Activated T-helper 1 cell treated with anti-CD3 and anti-CD28 coated beads, Interleukin-12 subunit alpha, Interleukin-12 subunit beta, Interleukin-2, Interleukin-4 antibody, amounts not matched to agents 30 ng/mL and 10 ng/mL and 1 ng/mL, durations not matched to agents 14 hours and 24 hours and 36 hours (primary cell): ENCODE data around the gene TMEM239. TPM values are rescaled to one million over a fixed set of nuclear protein-coding genes. Genes with fewer than 3 reads are reported as not detected.
"Not testable (repeated sequence)": the region's sequence is repeated elsewhere in the genome, so short reads cannot be mapped to it uniquely, and the experiment has no call there.

ENCODE experiments used
- DNase-seq: peaks from one replicate; pipeline ENCODE4 v3.0.0; 2021; ENCODE audit warnings: low spot score
- H3K27ac Mint-ChIP-seq: one replicate; pipeline ENCODE4 v1.8.0; 2021; ENCODE audit warnings: mild to moderate bottlenecking, mixed read lengths
- H3K27me3 Mint-ChIP-seq: one replicate; pipeline ENCODE4 v1.8.0; 2022; ENCODE audit warnings: mild to moderate bottlenecking, moderate library complexity, mixed read lengths; ENCODE audit not compliant: insufficient read depth
- H3K36me3 Mint-ChIP-seq: one replicate; pipeline ENCODE4 v1.8.0; 2021; ENCODE audit warnings: low read depth, mixed read lengths
- H3K4me1 Mint-ChIP-seq: one replicate; pipeline ENCODE4 v1.8.0; 2021; ENCODE audit warnings: low read depth, mixed read lengths
- H3K4me3 Mint-ChIP-seq: one replicate; pipeline ENCODE4 v1.8.0; 2021; ENCODE audit warnings: mild to moderate bottlenecking, moderate library complexity, mixed read lengths
- H3K9me3 Mint-ChIP-seq: one replicate; pipeline ENCODE4 v1.8.0; 2021; ENCODE audit warnings: mixed read lengths
- intact Hi-C: fragments of 100-400 bp; cut with micrococcal nuclease; formaldehyde crosslinking; loops from one replicate; pipeline ENCODE4 v1.15.1; 2024
- total RNA-seq: library from RNA; stranded (reverse); gene quantifications from 2 replicates; pipeline ENCODE4 v1.2.3, GENCODE V29; 2022

Gene TMEM239
- total RNA-seq, 1 donor from 2014 or later, result not detected

DNA sequence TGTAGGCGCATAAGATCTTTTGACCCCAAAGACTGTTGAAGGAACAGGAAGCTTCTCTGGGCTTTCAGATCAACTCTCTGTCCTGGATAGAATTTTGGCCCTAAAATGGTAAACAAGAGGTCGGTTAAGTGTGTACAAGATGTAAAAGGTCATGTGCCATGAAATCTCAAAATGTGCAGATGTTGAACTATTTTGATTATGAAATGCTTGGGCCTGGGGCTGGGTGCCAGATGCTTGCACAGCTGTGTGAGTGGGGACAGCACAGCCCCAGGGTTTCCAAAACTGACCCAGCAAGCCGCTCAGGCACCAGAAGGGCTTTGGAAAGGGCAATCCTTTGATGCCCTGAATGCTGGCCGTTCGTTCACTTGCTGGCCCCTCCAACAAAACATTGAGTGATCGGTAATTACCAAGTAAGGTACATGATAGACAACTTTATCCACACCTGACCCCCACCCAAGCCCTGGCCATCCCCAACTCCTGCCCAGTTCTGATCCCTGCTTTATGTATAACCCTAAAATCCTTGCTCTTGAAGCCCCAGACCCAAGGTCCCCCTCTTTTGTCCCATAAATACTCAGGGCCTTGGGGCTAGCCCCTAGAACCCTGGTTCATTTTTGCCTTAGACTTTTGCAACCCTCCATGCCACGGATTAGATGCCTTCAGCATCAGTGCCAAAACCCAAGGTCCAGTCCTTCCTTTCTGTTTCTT lies 1.9 kb downstream of the TMEM239 start:
- no peaks in the 10 kb centered on the region for H3K36me3 Mint-ChIP-seq
- intact Hi-C loops, result no loop called here
- H3K9me3 Mint-ChIP-seq, result peaks cover 5% of the 10 kb centered on the region
- peaks cover 41% of the 10 kb centered on the region for H3K27me3 Mint-ChIP-seq
- no peak overlapping the region for H3K4me3 Mint-ChIP-seq
- H3K27ac Mint-ChIP-seq, result no peak overlapping the region
- no peak for DNase-seq
- H3K4me1 Mint-ChIP-seq, result peaks cover 24% of the 10 kb centered on the region

DNA sequence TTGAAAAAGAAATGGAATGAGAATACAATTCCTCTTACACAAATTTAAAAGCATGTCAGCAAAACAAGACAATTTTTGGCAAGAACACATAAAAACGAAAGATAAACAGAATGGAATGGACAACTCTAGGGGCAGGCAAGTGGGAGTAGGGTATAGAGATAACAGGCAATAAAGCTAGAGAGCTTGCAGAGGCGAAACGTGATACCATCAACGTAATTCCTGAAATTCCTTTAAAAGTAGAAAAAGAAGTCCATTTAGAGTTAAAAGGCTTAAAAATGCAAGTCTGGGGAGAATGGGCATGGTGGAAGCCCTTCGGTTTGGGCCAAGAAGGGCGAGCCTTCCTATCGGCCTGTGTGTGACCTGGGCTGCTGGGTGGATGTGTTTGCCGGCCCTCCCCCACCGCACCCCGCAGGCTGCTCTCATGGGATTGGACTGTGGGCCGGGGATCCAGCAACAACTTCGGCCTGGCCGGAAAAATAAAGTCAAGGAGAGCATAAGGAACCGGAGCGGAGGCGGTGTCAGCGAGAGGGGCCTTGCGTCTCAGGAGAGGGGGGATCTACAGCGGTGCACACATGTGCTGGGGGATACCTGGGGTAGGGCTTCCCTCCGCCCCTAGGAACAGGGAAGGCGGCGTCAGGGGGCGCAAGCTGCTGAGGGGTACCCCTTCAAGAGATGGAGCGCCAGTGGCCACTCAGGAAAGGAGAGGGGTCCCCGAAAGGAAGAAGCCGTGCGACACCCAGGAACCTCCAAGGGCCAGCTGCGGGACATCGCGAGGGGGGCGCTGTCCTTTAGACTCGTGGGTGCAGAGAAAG lies 4.1 kb downstream of the TMEM239 start:
- Mint-ChIP-seq H3K9me3 (no peaks in the 10 kb centered on the region), H3K4me1 (peaks cover 24% of the 10 kb centered on the region)

DNA sequence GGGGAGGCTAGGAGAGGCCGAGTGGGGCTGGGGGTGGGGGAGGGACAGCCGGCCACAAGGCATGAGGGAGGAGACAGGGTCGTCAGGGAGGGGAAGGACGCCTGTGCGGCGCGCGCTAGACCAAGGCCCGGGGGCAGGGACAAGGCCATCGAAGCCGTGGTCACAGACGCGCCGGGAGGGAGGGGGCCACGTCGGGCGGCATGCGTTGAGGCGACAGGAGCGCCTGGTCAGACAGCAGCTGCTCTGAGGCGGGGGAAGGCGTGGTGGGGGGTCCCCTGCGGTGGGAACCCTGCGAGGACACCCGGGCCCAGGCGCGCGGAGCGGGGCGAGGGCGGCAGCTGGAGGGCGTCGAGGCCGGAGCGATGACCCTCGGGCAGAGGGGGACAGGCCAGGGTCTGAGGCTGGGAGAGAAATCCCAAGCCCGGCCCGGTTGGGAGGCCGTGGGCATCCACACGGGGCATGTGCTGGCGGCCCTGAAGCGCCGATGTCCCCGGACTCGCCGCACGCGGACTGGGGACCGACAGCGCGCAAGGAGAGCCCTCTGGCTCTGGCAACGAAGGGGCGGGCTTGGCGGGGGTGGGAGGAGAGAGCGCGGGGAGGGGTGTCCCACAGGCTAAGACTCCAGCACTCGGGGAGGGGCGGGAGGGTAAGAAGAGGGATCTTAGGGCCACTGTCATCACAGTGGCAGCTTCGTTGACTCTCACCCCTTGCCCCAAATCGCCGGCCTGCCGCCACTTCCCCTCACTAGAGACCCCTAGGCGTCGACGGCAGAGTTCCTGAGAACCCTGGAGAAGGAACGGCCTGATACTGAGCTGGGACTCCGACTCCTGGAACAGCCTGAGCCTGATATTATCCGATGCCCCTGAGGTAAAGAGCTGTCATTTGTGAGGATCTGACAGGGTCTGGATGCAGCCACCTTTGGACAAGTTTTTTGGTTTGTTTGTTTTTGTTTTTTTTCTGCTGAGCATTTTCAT lies 5.0 kb downstream of the TMEM239 start:
- H3K36me3 Mint-ChIP-seq, result no peaks in the 10 kb centered on the region
- H3K4me3 Mint-ChIP-seq, result peak overlapping the region; percentile 61
- no peaks in the 10 kb centered on the region for H3K9me3 Mint-ChIP-seq
- peaks cover 35% of the 10 kb centered on the region for H3K27me3 Mint-ChIP-seq
- H3K4me1 Mint-ChIP-seq, result peaks cover 31% of the 10 kb centered on the region
- no peak overlapping the region for H3K27ac Mint-ChIP-seq
- intact Hi-C loops, result no loop called here
- no peak for DNase-seq

More for the DNA sequence above, 4.1 kb downstream of the TMEM239 start:
- Mint-ChIP-seq H3K4me3 (peak overlapping the region; percentile 2), H3K27me3 (peaks cover 35% of the 10 kb centered on the region), H3K36me3 (no peaks in the 10 kb centered on the region), H3K27ac (no peak overlapping the region)
- no peak for DNase-seq
- intact Hi-C loops, result no loop called here

DNA sequence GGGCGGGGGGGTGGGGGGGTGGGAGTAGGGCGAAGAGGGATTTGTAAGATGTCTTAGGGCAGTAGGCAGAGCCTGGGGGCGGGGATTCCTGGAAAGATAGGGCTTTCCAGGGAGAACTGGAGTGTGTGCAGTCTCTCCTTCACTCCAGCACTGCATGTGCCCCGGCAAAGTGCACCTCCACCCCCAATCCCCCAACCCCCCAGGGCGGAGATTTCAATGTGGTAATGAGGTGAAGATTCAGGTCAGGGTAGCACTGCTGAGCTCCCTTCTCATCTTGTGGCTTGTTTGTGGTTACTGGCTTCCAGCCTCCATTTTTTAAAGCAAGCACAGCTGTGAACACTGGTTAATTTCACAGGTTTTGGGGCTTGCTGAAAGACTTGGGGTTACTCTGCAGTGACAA lies 5.9 kb downstream of the TMEM239 start:
- H3K36me3 Mint-ChIP-seq, result no peaks in the 10 kb centered on the region
- H3K4me3 Mint-ChIP-seq, result peak overlapping the region; percentile 26
- H3K9me3 Mint-ChIP-seq, result no peaks in the 10 kb centered on the region
- intact Hi-C loops, result no loop called here
- peak; percentile 62 for DNase-seq
- peaks cover 40% of the 10 kb centered on the region for H3K4me1 Mint-ChIP-seq
- no peak overlapping the region for H3K27ac Mint-ChIP-seq
- H3K27me3 Mint-ChIP-seq, result peaks cover 42% of the 10 kb centered on the region

DNA sequence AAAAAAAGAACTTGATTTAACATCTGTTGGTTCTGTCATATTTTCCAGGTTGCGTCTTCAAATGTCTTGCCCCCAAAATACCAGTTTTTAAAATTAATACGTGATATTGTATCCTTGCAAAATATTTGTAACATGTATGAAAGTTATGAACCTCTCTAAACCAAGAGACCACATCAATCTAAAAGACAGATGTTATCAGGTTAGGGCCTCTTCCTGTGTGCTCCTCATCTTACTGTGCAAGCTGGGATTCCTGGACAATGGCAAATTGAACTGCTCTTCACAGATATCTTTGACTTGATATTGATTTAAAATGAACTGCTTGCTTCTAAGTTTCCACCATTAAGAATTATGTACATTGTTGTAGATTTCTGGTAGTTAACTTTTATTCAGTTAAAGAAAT lies 9.6 kb downstream of the TMEM239 start:
- intact Hi-C loops, result no loop called here
- Mint-ChIP-seq H3K4me3 (peak overlapping the region; percentile 29), H3K9me3 (no peaks in the 10 kb centered on the region), H3K4me1 (peaks cover 28% of the 10 kb centered on the region), H3K27ac (peak overlapping the region; percentile 62), H3K27me3 (peaks cover 43% of the 10 kb centered on the region), H3K36me3 (no peaks in the 10 kb centered on the region)
- no peak for DNase-seq

DNA sequence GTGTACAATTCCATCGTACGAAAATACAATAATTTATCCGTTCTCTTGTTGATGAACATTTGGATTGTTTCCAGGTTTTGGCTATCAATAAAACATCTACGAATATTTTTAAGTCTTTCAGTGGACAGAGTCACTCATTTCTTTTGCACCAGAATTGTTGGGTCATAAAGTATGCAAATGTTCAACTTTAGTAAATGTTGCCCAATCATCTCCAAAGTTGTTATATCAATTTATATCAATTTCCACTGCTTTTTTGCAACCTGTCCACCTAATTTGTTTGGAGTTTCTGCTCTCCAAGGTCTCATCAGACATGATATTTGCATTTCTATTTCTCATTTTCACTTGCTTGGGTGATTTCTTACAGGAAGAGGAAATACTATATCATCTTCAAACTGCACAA lies 10.5 kb downstream of the TMEM239 start:
- DNase-seq, result no peak
- H3K9me3 Mint-ChIP-seq, result no peaks in the 10 kb centered on the region
- H3K27me3 Mint-ChIP-seq, result peaks cover 42% of the 10 kb centered on the region
- no peaks in the 10 kb centered on the region for H3K36me3 Mint-ChIP-seq
- peaks cover 26% of the 10 kb centered on the region for H3K4me1 Mint-ChIP-seq
- peak overlapping the region; percentile 37 for H3K4me3 Mint-ChIP-seq
- H3K27ac Mint-ChIP-seq, result no peak overlapping the region
- intact Hi-C loops, result no loop called here

DNA sequence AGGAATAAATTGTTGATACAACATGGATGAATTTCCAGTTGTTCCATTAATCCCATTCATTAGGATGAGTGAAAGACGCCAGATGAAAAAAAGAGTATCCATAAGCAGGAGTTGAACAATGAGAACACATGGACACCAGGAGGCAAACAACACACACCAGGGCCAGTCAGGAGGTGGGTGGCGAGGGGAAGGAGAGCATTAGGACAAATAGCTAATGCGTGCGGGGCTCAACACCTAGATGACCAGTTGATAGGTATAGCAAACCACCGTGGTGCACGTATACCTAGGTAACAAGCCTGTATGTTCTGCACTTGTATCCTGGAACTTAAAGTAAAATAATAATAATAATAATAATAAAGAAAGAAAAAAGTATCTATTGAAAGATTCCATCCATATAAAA lies 13.2 kb downstream of the TMEM239 start:
- Mint-ChIP-seq H3K9me3 (no peaks in the 10 kb centered on the region), H3K4me1 (peaks cover 26% of the 10 kb centered on the region), H3K27me3 (peaks cover 36% of the 10 kb centered on the region), H3K4me3 (no peak overlapping the region), H3K27ac (no peak overlapping the region), H3K36me3 (no peaks in the 10 kb centered on the region)
- no peak for DNase-seq
- intact Hi-C loops, result no loop called here

DNA sequence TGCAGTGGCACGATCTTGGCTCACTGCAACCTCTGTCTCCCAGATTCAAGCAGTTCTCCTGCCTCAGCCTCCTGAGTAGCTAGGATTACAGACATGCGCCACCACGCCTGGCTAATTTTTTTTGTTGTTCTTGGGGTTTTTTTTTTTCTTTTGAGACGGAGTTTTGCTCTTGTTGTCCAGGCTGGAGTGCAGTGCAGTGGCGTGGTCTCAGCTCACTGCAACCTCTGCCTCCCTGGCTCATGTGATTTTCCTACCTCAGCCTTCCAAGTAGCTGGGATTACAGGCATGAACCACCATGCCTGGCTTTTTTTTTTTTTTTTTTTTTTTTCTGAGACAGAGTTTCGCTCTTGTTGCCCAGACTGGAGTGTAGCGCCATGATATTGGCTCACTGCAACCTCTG lies 15.0 kb downstream of the TMEM239 start:
- peaks cover 19% of the 10 kb centered on the region for H3K4me1 Mint-ChIP-seq
- H3K36me3 Mint-ChIP-seq, H3K4me3 Mint-ChIP-seq, H3K9me3 Mint-ChIP-seq, DNase-seq, H3K27ac Mint-ChIP-seq: not testable (repeated sequence)
- peaks cover 36% of the 10 kb centered on the region for H3K27me3 Mint-ChIP-seq
- intact Hi-C loops, result loop anchor here (5.0 kb wide), 1 partner anchor 41 kb away; the partner anchor contains the start of gene PTPRA

DNA sequence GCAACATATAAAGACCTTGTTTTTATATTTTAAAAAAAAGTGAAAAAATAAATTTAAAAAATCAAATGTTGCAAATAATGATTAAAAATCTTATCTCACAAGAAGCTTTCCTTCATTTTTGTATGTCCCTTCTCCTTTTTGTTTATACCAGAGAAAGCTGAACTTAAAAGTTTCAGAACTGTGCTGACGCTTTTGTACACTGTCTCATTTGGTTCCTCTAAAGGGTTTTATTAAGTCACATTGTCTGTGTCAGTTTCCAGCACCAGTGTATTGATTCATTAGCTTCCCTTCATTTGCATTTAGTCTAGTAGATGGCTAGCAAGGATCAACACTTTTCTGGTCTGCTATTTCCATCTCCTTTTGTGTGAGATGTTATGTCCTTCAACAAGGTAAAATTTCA lies 17.6 kb downstream of the TMEM239 start:
- no peak overlapping the region for H3K27ac Mint-ChIP-seq
- H3K9me3 Mint-ChIP-seq, result no peaks in the 10 kb centered on the region
- peaks cover 7% of the 10 kb centered on the region for H3K4me1 Mint-ChIP-seq
- intact Hi-C loops, result loop anchor here (5.0 kb wide), 1 partner anchor 39 kb away; the partner anchor contains the start of gene PTPRA
- H3K4me3 Mint-ChIP-seq, result no peak overlapping the region
- DNase-seq, result no peak
- peaks cover 13% of the 10 kb centered on the region for H3K27me3 Mint-ChIP-seq
- peaks cover 14% of the 10 kb centered on the region for H3K36me3 Mint-ChIP-seq

DNA sequence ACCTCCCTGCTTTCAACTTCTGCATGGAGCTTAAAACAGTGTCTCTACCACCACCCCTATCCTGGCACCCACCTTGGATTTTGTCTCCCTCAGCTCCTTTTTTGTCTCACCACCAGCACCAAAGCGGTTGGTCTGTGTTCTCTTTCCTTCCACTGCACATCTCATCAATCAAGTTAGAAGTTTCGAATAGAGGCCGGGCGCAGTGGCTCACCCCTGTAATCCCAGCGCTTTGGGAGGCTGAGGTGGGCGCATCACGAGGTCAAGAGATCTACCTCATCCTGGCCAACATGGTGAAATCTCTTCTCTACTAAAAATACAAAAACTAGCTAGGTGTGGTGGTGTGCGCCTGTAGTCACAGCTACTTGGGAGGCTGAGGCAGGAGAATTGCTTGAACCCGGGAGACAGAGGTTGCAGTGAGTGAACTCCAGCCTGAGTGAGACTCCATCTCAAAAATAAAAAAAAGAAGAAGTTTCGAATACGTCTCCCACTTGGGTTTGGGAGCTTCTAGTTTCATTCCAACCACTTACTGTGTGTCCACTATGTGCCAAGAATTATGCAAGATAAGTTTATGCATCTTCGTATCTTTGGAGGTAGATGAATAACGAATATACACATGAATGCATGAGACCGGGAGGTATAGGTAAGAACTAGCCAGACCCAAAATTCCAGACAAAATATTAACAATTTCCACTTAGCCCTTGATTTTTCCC lies 18.4 kb downstream of the TMEM239 start:
- Mint-ChIP-seq H3K27me3 (peaks cover 8% of the 10 kb centered on the region), H3K4me3 (no peak overlapping the region), H3K36me3 (peaks cover 16% of the 10 kb centered on the region), H3K4me1 (peaks cover 13% of the 10 kb centered on the region), H3K27ac (no peak overlapping the region), H3K9me3 (no peaks in the 10 kb centered on the region)
- DNase-seq, result no peak
- intact Hi-C loops, result loop anchor here (5.0 kb wide), 1 partner anchor 38 kb away; the partner anchor contains the start of gene PTPRA

DNA sequence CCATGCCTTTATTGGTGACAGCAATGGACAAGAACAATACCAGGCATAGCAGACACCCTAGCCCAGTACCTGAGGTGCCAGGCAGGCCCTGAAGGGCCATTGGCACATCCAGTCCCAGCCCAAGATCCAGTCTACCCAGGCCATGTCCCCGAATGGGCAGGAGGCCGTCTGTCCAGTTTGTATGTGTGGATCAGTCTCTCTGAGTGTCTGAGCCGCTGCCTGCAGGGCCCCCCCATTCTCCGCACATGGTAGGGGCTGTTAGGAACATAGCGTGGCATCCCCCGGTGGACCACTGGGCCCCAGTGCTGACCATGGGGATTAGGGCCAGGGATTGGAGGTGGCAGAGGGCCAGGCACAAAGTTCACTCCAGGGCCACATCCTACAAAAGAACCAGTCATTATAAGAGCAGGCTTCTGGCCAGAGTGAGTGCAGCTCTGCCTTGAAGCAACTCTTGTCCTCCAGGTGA lies 19.2 kb downstream of the TMEM239 start:
- Mint-ChIP-seq H3K4me1 (peaks cover 15% of the 10 kb centered on the region), H3K27me3 (peaks cover 3% of the 10 kb centered on the region), H3K27ac (no peak overlapping the region), H3K4me3 (no peak overlapping the region), H3K36me3 (peaks cover 16% of the 10 kb centered on the region), H3K9me3 (no peaks in the 10 kb centered on the region)
- DNase-seq, result no peak
- intact Hi-C loops, result no loop called here

DNA sequence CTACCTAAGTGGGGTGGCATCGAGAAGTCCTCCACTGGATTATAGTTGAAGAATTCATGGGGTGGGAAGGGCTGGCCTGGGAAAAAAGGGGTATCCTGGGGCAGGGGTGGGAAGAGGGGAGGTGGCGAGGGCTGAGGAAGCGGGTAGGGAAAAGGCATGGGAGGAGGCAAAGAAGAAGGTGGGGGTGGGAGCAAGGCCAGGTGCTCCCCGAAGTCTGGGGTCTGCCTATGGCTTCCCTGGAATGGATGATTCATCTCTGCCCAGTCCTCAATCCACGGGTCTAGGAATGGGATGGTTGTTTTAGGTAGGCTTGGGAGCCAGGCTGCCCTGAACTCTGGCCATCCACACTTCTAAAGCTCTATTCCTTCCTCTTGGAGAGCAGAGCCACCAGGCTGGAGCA lies 19.9 kb downstream of the TMEM239 start:
- H3K4me3 Mint-ChIP-seq, result no peak overlapping the region
- intact Hi-C loops, result no loop called here
- H3K27ac Mint-ChIP-seq, result no peak overlapping the region
- DNase-seq, result no peak
- H3K9me3 Mint-ChIP-seq, result no peaks in the 10 kb centered on the region
- H3K27me3 Mint-ChIP-seq, result peaks cover 2% of the 10 kb centered on the region
- H3K4me1 Mint-ChIP-seq, result peaks cover 15% of the 10 kb centered on the region
- H3K36me3 Mint-ChIP-seq, result peaks cover 16% of the 10 kb centered on the region
